ENCODE results near the gene CMIP.

The CMIP gene

GRCh38 chr16:81517150-81517499 is 72.5 kb downstream of the CMIP start:
- H3K27ac ChIP-seq: no peak overlapping the region
- H3K9me3 ChIP-seq: no peaks in the 10 kb centered on the region
- peaks cover 66 to 71% of the 10 kb centered on the region in 2 experiments for H3K4me1 ChIP-seq (ENCODE audit: control insufficient read depth in 1 of 2, insufficient read depth in 1 of 2, low read depth in 1 of 2, low read length in 1 of 2)
- H3K27me3 ChIP-seq: no peaks in the 10 kb centered on the region
- peaks cover 23% of the 10 kb centered on the region for H3K36me3 ChIP-seq
- TF ChIP-seq, protein P1, sequence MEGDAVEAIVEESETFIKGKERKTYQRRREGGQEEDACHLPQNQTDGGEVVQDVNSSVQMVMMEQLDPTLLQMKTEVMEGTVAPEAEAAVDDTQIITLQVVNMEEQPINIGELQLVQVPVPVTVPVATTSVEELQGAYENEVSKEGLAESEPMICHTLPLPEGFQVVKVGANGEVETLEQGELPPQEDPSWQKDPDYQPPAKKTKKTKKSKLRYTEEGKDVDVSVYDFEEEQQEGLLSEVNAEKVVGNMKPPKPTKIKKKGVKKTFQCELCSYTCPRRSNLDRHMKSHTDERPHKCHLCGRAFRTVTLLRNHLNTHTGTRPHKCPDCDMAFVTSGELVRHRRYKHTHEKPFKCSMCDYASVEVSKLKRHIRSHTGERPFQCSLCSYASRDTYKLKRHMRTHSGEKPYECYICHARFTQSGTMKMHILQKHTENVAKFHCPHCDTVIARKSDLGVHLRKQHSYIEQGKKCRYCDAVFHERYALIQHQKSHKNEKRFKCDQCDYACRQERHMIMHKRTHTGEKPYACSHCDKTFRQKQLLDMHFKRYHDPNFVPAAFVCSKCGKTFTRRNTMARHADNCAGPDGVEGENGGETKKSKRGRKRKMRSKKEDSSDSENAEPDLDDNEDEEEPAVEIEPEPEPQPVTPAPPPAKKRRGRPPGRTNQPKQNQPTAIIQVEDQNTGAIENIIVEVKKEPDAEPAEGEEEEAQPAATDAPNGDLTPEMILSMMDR (IDR thresholded peaks at IDR 0.05): no peak
- no peak overlapping the region for H3K4me3 ChIP-seq (ENCODE audit: low read depth in 1 of 2, low read length in 1 of 2)

DNA sequence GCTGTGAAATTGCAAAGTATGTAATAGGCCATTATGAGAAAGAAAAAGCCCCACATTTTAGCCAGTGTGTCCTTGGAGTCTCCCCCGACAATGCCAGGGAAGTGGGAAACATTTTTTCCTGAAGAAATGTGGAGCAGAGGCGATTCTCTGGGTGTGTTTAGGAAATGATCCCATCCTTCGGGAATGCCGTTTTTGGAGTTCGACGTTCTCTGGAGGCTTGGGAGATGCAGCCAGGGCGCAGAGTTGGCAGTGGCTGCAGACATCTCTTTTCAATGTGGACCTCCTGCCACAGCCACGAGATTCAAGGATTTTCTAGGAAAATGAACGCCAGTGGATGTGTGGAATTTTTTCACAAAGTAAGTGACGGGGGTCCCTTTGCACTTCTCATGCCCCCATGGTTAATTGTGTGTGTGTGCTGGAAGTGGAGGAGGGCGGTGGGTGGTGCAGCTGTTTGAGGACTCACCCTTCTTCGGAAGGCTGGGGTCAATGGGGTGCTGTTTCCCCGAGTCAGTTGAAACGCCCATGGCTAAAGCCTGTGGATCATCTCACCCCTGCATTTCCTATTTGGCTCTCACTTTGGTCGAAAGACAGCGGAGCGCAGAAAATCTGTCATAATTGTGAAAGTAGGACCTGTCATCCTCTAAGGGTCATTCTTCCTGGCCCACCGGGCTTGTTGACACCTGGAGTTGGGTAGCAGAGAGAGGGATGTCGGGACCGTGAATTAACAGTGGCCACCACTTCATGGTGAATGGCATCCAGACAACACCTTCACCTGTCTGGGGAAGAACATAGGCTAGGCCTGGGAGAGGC is 73.2 kb downstream of the CMIP start:
- H3K27ac ChIP-seq: peak overlapping the region; percentile 46
- peaks cover 64 to 70% of the 10 kb centered on the region in 2 experiments for H3K4me1 ChIP-seq (ENCODE audit: control insufficient read depth in 1 of 2, insufficient read depth in 1 of 2, low read depth in 1 of 2, low read length in 1 of 2)
- peaks cover 23% of the 10 kb centered on the region for H3K36me3 ChIP-seq
- no peaks in the 10 kb centered on the region for H3K9me3 ChIP-seq
- H3K4me3 ChIP-seq (ENCODE audit: low read depth in 1 of 2, low read length in 1 of 2): no peak overlapping the region
- no peaks in the 10 kb centered on the region for H3K27me3 ChIP-seq
- TF ChIP-seq, protein P1 (IDR thresholded peaks at IDR 0.05): no peak

- H3K27ac ChIP-seq: peak overlapping the region; percentile 46
- no peaks in the 10 kb centered on the region for H3K9me3 ChIP-seq
- H3K27me3 ChIP-seq: no peaks in the 10 kb centered on the region
- H3K36me3 ChIP-seq: peaks cover 28% of the 10 kb centered on the region
- TF ChIP-seq, protein P1 (IDR thresholded peaks at IDR 0.05): no peak
- H3K4me1 ChIP-seq (ENCODE audit: control insufficient read depth in 1 of 2, insufficient read depth in 1 of 2, low read depth in 1 of 2, low read length in 1 of 2): peaks cover 58 to 64% of the 10 kb centered on the region in 2 experiments
- H3K4me3 ChIP-seq (ENCODE audit: low read depth in 1 of 2, low read length in 1 of 2): no peak overlapping the region
These were observed 73.8 kb downstream of the CMIP start for GRCh38 chr16:81518439-81518757.

DNA sequence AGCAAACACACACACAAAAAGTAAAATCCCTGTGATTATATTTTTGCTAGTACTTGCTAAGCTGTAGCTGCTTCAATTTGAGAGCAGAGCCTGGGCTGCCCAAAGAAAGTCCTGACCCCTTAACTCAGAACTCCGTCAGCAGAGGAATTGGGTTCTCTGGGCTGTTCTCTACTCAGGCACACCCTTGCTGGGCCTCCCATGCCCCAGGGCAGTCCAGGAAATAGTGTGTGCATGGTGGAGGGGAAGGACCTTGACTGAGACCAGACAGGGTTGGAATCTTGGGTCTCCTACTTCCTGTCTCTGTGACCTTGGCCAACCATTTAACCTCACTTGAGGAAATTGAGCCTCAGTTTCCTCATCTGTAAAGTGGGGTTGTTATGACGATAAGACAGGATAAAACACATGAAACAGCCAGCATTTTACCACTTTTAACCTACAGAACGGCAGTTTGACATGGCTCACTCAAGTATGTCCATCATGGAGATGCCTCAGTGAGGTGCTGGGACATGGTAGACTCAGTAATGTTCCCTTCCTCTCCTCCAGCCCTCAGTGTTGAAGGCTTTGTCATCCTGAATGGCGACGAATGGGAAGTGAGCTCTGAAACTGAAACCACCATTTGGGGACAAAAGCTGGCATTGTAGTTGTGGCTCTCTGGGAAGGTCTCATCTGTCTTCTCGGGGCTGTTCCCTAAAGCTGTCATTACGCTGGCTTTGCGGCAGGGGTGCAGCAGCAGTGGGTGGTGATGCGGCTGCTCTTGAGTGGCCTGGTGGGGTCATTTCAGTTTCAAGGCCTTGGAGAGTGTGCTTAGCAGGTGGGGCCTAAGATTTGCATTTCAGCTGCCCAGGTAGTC is 74.9 kb downstream of the CMIP start:
- TF ChIP-seq, protein P1 (IDR thresholded peaks at IDR 0.05): no peak
- Histone ChIP-seq H3K9me3 (no peaks in the 10 kb centered on the region), H3K27ac (peak overlapping the region; percentile 80), H3K36me3 (peaks cover 33% of the 10 kb centered on the region), H3K27me3 (no peaks in the 10 kb centered on the region), H3K4me3 (ENCODE audit: low read depth in 1 of 2, low read length in 1 of 2) (peak overlapping the region in 1 of 2 experiments; percentile 1), H3K4me1 (ENCODE audit: control insufficient read depth in 1 of 2, insufficient read depth in 1 of 2, low read depth in 1 of 2, low read length in 1 of 2) (peaks cover 51 to 53% of the 10 kb centered on the region in 2 experiments)

DNA sequence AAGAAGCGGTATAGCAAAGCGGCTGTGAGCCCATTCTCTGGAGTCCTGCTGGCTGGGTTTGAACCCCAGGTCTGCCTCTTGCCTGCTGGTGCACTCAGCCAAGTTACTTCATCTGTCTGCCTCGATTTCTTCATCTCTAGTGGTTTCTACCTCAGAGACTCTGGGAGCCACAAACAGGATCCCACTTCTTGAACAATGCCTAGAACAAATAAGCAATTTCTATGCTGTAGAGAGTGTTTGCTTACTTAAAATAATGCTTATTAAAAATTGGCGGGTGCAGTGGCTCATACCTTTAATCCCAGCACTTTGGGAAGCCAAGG is 75.5 kb downstream of the CMIP start:
- H3K27ac ChIP-seq: peak overlapping the region; percentile 80
- H3K4me1 ChIP-seq (ENCODE audit: control insufficient read depth in 1 of 2, insufficient read depth in 1 of 2, low read depth in 1 of 2, low read length in 1 of 2): peaks cover 48 to 50% of the 10 kb centered on the region in 2 experiments
- H3K27me3 ChIP-seq: no peaks in the 10 kb centered on the region
- peaks cover 33% of the 10 kb centered on the region for H3K36me3 ChIP-seq
- no peaks in the 10 kb centered on the region for H3K9me3 ChIP-seq
- peak overlapping the region in 1 of 2 experiments; percentile 1 for H3K4me3 ChIP-seq (ENCODE audit: low read depth in 1 of 2, low read length in 1 of 2)
- TF ChIP-seq, protein P1 (IDR thresholded peaks at IDR 0.05): no peak
